Fibroblast of skin of left biceps (primary cell): ENCODE measurements around the gene ANKRD63.

ENCODE experiments used
- DNase-seq, 2 experiments: peaks; one replicate each; pipeline ENCODE4 v3.0.0-alpha.2; 2013; ENCODE audit warnings: low read depth in 2 of 2

The ANKRD63 gene

DNA sequence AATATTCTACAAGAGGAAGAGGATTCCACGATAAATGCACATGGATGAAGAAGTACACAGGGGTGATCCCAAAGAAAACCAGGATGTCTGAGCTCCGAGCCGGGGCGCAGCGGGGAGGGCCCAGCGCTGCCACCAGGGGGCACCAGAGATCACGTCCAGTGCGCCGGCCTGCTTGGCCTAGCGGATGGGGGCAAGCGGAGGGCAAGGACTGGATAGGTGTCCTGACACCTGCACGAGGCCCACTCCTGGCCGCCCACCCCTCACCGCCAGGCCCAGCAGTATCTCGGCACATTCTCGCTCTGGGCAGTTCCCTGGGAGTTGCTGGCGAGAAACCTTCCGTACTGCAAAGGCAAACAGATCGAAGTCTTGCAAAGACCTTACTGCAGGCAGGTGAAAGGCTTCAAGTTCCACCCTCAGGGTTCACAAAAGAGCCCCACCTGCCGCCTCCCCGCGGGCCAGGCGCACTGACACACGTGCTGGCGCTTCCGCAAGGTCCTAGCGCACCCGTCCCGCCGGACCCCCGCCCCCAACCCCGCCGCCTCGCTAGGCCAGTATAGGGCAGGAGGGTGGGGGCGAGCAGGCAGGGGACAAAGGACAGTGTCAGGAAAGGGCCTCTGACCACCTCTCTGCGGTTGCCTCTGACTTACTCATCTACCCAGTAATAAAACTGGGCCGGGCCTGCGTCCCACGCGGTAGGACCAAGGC is 3.3 kb downstream of the ANKRD63 start:
- DNase-seq = no peak

DNA sequence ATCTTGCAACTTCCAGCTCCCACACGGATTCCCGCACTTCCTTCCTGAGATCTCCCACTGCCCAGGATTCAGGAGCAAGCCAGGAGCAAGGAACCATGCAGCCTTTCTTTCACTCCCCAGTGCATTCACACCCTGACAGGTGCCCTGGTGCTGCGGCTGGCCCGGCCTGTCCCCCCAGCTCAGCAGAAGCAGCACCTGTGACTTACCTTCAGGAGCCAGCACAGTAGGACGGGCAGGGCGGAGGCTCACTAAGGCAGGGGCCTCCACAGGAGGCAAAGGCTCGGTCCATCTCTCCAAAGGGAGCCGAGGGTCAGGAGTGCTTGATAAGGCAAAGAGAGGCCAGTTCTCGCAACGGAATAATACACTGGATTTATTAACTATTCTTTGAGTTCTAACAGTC is 4.8 kb downstream of the ANKRD63 start:
- DNase-seq = no peak

DNA sequence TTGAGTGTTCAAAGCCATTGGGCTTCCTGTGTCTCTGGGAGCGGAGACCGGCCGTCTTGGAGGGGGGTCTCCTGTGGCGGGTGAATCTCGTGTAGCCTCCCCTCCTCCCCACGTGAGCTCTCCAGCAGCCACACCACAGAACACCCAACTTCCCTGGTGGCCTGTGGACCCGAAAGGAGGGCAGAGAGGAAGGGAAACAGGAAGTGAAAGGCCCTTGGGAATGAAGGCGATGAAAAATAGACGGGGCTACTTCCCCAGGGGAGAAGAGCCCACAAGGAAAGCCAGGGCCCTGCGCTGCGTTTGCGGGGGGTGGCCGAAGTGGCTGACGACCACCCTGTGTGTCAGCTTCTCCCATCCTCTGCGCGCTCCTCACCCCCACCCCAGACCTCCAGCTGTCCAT is 5.4 kb downstream of the ANKRD63 start:
- no peak for DNase-seq

DNA sequence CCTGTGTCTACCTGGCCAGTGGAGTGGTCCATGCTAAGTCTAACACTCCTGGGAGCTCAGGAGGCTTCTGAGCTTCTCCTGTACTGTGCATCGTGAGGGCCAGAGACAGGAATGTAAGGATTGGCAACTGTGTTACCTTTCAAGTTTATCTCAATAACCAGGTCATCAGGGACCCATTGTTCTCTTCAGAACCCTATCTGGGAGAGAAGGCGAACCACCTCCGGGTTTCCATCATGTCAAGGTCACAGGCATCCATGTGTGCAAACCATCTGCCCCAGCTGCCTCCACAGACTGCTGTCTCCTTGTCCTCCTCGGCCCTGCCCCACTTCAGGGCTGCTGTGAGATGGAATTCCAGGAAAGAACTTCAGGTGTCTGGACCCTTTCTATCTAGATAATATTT is 5.9 kb downstream of the ANKRD63 start:
- no peak for DNase-seq

DNA sequence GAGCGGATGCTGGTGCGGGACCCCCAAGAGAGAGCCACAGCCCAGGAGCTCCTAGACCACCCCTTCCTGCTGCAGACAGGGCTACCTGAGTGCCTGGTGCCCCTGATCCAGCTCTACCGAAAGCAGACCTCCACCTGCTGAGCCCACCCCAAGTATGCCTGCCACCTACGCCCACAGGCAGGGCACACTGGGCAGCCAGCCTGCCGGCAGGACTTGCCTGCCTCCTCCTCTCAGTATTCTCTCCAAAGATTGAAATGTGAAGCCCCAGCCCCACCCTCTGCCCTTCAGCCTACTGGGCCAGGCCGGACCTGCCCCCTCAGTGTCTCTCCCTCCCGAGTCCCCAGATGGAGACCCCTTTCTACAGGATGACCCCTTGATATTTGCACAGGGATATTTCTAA is 6.9 kb downstream of the ANKRD63 start:
- no peak for DNase-seq

DNA sequence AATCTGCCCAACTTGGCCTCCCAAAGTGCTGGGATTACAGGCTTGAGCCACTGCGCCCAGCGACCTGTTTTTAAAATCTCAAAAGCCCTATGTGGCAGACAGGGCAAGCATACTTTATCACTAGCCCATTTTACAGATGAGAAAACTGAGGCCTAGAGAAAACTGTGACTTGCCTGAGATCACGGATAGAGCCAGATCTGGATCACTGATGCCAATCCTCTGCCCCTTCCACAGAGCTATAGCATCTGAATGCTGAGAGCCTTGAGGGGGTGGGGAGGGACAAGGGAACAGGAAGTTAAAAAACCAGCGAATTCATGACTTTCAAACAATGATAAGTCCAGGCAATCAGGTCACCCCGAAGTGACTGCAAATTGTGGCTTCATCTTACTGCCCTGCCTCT is 7.3 kb downstream of the ANKRD63 start:
- DNase-seq = no peak

DNA sequence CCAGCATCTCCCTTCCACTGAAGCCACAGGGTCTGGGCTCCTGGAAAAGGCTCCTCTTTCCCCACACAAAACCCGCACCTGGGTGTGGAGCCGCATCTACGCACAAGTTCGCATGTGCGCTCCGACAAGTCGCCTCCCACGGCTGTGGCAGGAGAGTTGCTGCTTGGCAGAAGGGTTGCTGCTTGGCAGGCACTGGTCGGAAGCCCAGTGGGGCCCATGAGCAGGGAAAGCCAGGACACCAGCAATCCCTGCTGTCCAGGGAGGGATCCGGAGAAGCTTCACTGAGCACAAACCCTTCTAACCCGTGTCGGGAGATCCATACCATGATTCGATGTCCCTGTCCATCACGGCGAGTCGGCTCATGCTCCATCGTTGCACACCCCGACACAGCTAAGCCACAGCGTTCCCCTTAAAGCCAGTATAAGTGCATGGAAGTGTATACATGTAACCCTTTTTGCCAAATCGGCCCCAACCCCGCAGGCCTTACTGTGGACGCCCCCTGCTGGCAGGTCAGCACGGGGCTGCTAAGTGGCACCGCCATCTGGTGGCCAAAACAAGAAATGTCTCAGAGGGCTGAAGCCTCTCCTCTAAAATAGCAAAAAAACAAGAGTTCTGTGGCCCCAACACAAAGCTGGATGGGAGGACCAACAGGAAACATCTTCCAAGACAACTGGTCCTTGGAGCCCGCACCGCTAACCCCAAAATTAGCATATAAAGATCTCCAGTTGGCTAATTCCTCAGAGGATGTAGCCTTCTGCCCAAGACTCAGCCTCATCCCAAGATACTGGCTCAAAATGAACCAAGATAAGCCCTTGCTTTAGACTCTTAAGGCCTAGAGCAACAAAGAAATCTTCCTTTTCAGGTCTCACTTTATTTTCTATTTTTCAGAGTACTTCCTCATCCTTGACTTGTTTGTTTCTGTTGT is 8.3 kb downstream of the ANKRD63 start:
- DNase-seq = peak; percentile 33 to 38

DNA sequence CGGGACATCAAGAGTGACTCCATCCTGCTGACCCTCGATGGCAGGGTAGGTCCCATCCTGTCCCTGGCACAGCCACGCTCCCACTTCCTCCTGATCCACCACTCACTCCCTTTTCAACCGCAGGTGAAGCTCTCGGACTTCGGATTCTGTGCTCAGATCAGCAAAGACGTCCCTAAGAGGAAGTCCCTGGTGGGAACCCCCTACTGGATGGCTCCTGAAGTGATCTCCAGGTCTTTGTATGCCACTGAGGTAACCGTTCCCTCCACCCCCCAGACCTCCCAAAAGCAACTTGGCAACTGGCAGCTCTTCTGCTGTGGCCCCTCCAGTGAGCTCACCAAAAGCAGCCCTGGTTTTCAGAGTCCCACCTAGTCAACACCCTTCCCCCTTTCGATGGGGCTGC is 9.4 kb downstream of the ANKRD63 start:
- DNase-seq = no peak

DNA sequence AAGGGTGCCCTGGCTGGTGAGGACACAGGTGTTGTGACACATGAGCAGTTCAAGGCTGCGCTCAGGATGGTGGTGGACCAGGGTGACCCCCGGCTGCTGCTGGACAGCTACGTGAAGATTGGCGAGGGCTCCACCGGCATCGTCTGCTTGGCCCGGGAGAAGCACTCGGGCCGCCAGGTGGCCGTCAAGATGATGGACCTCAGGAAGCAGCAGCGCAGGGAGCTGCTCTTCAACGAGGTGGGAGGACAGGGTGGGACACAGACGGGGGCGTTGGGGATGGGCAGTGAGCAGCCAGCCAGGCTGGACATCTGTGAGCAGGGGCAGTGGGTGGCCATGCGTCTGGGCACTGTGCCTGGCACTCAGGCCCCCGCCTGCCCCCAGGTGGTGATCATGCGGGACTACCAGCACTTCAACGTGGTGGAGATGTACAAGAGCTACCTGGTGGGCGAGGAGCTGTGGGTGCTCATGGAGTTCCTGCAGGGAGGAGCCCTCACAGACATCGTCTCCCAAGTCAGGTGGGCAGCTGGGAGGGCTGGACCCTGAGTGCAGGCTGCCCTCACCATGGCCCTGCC is 10.3 kb downstream of the ANKRD63 start:
- no peak for DNase-seq

DNA sequence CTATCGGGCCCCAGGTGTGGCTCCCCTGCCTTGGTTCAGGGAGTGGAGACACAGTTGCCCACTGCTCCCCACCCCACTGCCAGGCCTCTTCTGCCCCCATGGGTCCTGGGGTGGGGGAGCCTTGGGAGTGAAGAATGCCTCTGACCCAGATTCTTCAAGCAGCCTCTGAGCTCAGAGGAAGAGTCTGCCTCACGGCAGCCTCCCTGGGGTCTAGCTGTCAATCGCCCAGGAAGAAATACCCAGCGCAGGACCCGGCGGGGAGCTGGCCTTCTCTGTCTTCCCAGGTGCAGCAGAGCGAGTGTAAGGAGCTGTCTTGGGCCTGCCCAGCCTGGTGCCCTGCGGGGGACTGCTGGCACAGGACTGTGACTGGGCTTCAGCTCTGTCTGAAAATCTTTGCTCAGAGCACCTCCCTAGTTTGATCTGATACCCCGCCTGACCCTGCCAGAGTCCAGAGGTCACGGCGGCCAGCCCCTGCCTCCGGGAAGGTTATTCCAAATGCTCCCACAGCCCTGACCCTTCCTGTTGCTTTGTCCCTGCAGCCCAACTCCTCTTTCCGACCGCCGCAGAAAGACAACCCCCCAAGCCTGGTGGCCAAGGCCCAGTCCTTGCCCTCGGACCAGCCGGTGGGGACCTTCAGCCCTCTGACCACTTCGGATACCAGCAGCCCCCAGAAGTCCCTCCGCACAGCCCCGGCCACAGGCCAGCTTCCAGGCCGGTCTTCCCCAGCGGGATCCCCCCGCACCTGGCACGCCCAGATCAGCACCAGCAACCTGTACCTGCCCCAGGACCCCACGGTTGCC is 11.0 kb downstream of the ANKRD63 start:
- DNase-seq = no peak

DNA sequence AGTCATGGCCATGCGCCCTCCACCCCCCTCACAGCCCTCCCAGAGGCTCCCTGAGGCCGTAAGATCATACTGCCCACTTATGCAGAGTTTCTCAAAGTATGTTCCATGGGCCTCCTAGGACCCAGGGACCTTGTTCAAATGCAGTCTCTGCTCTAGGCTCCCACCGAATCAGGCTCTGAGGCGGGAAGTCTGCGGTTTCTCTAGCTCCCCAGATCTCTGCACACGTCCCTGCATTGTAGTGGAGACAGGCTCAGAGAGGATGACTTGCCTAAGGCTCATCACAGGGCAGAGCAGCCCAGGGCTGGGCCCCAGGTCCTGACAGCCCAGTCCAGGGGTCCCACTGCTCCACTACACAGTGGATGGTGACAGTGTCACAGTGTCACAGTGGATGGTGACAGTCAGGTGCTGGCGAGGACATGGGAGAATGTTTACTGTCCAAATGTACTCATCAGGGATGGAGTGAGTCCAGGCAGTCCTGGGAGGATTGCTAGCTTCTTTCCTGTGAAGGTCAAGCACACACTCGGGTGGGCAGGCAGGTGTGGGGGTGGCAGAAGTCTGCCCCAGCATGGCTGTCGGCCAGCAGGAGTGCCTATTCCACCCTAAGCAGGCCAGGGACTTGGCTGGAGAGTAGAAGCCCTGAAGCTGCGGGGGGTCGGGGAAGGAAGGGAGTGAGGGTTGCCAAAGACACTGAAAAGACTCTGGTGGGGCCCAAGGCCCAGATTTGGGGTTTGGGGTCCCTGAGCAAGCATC is 12.4 kb downstream of the ANKRD63 start:
- DNase-seq = no peak

DNA sequence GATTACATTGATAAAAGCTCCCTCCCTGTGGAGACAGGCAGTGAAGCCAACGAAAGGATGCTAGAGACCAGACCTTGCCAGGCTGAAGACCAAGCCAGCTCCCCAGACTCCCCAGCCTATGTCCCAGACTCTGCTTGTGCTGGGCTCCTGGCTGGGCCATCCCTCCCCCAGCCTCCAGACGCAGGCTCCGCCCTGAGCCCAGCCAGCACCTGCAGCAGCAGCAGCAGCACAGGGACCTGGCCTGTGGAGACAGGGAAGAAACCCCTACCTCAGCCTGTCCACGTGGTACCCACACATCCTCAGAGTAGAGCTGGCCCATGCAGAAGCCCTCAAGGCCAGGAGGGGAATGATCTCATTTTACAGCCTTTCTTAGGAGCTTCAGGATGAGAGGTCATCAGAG is 13.3 kb downstream of the ANKRD63 start:
- no peak for DNase-seq

DNA sequence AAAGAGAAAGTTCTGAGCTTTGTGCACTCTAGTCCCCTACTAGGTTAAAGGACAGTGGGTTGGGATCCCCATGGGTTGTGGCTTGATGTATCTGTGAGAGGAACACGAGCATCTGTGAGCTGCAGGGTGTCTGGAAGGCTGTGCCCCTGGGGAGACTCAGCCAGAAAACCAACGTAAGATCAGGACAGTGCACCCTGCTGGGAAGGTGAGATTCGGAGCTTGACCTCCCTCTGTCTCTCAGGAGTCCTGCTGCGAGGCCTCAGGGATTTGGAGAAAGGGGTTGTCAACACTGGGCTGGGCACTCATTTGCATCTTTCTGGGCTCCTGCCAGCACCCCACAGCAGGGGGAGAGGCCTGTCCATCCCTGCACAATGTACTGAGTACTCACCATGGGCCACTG is 15.2 kb downstream of the ANKRD63 start:
- no peak for DNase-seq

DNA sequence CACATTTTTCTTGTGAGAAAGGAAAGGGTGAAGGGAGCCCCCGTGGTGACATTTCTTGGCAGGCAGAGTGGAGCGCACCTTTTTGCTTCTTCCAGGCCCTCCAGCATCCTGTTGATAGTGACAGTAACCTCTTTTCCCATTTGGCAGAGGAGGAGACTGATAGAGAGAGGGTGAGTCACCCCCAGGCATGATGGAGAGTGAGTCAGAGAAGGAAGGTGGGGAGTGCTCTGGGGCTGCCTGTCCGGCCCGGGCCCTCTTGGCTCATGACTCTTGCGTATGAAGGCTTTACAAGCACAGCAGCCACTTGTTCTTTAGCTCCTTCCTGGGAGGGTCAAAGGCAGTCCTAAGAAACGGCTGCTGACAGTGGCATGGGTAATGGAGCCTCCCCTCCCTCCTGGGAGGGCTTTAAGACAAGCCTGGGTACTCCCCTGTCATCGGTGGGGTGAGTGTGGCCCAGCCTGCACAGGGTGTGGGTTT is 16.0 kb downstream of the ANKRD63 start:
- DNase-seq = peak; percentile 58 to 61

DNA sequence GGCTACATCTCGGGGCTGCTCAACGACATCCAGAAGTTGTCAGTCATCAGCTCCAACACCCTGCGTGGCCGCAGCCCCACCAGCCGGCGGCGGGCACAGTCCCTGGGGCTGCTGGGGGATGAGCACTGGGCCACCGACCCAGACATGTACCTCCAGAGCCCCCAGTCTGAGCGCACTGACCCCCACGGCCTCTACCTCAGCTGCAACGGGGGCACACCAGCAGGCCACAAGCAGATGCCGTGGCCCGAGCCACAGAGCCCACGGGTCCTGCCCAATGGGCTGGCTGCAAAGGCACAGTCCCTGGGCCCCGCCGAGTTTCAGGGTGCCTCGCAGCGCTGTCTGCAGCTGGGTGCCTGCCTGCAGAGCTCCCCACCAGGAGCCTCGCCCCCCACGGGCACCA is 17.0 kb downstream of the ANKRD63 start:
- no peak for DNase-seq

DNA sequence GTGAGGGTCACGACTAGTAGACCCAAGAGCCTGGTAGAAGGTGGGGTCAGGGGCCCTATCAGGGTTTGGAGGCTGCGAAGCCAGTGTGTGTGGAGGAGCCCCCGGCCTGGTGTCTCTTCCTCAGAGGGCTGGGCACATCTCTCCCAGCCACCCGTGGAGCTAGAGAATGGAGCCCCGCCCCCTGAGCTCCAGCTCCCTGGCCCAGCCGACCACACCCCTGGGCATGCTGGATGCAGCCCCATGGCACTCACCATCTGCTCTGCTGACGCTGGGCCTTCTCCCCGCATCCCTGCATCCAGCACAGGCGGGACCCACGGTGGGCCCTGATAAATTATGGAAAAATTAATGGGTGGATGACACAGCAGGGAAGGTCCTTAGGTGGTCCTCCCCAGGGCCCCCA is 17.5 kb downstream of the ANKRD63 start:
- no peak for DNase-seq

DNA sequence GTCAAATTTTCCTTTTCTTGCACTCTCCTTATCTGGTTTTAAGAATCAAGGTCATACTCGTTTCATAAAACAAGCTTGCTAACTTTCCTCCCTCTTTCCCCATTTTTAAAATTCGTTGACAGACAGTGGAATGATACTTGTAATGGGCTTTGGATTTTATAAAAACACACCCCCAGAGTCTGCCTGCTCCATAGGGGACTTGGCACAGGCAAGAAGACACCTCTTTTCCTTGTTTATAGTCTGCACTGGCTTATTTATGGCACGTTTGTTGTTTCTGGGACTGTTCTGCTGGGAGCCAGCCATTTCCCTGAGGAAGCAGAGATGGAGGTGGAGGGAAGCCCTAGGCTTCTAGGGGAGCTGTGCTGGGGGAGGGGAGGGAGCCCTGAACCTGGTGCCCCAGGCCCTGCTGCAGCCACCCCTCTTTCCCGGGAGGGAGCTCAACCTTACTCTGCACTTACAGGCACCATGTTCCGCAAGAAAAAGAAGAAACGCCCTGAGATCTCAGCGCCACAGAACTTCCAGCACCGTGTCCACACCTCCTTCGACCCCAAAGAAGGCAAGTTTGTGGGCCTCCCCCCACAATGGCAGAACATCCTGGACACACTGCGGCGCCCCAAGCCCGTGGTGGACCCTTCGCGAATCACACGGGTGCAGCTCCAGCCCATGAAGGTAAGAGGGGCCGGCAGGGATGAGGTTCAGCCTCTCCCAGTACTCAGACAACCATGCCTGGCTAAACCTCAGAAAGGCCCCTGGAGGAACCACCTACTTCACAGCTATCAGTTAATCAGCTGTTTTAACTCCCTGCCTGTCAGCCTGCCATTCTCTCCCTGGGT is 18.3 kb downstream of the ANKRD63 start:
- DNase-seq = no peak

DNA sequence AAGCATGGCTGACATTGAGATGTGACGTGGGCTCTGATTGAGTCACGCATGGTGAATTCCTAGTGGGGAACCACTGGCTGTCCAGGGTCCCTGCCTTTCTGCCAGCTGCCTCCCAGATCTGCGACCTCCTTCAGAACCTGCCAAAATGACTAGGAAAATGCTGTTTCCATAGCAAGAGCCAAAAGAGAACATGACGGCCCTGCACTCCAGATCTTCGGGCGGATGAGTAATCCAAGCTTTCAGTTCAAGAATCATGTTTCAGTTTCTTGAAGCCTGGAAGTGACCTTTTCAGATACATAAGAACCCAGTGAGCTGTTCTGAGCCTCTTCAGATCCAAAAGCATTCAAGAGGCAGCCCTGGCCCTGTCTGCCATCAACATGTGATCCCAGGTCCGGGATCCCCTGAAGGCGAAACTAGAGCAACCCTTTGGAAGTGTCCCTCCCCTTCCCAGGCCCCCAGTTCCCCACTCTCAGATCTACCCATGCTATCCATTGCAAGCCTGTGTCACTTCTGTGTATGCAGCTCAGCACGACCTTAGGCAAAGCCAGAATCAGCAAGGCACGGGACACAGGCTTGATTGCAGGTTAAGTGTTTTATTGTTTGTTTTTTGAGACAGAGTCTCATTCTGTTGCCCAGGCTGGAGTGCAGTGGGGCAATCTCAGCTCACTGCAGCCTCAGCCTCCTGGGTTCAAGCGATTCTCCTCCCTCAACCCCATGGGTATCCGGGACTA is 19.7 kb downstream of the ANKRD63 start:
- DNase-seq = no peak

DNA sequence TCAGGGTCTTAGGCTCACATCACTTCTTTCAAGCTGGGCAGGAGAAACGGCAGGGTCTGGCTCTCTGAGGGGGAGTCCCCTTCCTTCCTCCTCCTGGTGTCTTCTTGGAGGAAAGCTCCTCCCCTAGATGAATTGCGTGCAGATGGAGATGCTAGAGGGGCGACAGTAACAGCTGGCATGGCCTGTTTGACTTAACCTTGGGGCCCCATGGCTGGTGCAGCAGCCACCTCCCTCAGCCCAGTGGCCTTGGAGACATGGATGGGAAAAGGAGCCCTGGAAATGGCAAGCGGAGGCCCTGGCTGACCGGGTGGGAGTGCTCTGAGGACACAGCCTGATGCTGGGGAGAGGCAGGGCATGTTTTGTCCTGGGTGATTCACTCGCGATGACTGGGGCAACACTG is 23.8 kb downstream of the ANKRD63 start:
- no peak for DNase-seq

DNA sequence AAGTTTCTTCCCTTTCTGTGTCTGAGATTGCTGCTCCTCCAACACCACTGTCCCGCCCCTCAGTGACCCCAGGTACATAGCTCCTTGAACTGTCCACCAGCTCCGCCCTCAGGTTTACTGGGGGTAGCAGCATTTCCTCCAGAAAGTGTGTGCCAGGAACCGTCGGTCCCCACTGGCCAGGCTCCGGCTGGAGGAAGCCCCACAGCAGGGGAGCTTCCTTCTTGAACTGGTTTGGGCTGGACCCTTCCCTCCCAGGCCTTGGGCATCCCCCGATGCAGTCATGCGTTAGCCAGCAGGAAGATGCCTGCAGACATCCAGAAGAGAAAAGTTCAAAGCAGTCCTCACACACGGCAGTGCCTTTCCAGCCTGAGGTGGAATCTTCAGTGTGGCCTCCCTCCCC is 24.3 kb downstream of the ANKRD63 start:
- no peak for DNase-seq
